Measurements from ENCODE around the gene S1PR1. TPM values are rescaled to one million over a fixed set of nuclear protein-coding genes. Genes with fewer than 3 reads are reported as not detected.

Gene S1PR1
- polyA plus RNA-seq, 1 donor (not counting 4 experiments of a cell fraction or from before 2014, with no cell fraction given), result 3.1 TPM

GRCh38 chr1:101198842-101199636, 37.8 kb upstream of the S1PR1 start:
- no peak overlapping the region for H3K9ac ChIP-seq (ENCODE audit: control insufficient read depth, extremely low read depth, insufficient read depth, low read length)
- no peak overlapping the region for H3K27ac ChIP-seq (ENCODE audit: control insufficient read depth, insufficient read depth, low read length)
- no peaks in the 10 kb centered on the region for H4K20me1 ChIP-seq (ENCODE audit: control insufficient read depth, extremely low read depth, insufficient read depth, low read length)
- no peak for TF ChIP-seq CTCF (optimal IDR thresholded peaks at IDR 0.05 in 1 of 3, IDR thresholded peaks at IDR 0.05 in 1 of 3, conservative IDR thresholded peaks at IDR 0.05 in 1 of 3; ENCODE audit: extremely low read depth in 1 of 3, insufficient read depth in 2 of 3, low read length in 3 of 3)
- no peak for TF ChIP-seq EZH2 (IDR thresholded peaks at IDR 0.05; ENCODE audit: low read length)
- no peaks in the 10 kb centered on the region for H3K9me1 ChIP-seq (ENCODE audit: control insufficient read depth, extremely low read depth, insufficient read depth, low read length)
- no peak overlapping the region for H2AFZ ChIP-seq (ENCODE audit: control insufficient read depth, low read length)
- FAIRE-seq, result no peak
- dilution Hi-C loops (cut with MboI; ENCODE audit: extremely low pct_ligation_motif_present, low sequenced_read_pairs), result no loop called here
- H3K4me2 ChIP-seq (ENCODE audit: control insufficient read depth, extremely low read depth, insufficient read depth, low read depth, low read length), result no peak overlapping the region
- no peaks in the 10 kb centered on the region for H3K36me3 ChIP-seq (ENCODE audit: control insufficient read depth in 2 of 2, extremely low read depth in 1 of 2, insufficient read depth in 2 of 2, low read length in 2 of 2)
- H3K4me3 ChIP-seq (ENCODE audit: control insufficient read depth in 2 of 3, extremely low read depth in 1 of 3, insufficient read depth in 2 of 3, low read depth in 1 of 3, low read length in 3 of 3), result no peak overlapping the region
- H3K9me3 ChIP-seq (ENCODE audit: control insufficient read depth, low read depth, low read length), result no peaks in the 10 kb centered on the region
- peaks cover 17% of the 10 kb centered on the region for H3K4me1 ChIP-seq (ENCODE audit: control insufficient read depth, extremely low read depth, insufficient read depth, low read length)
- no peaks in the 10 kb centered on the region for H3K79me2 ChIP-seq (ENCODE audit: control insufficient read depth, insufficient read depth, low read length)
- no peaks in the 10 kb centered on the region for H3K27me3 ChIP-seq (ENCODE audit: control insufficient read depth, extremely low read depth, insufficient read depth, low read length)
- no peak for DNase-seq (ENCODE audit: low read depth, low spot score)

DNA sequence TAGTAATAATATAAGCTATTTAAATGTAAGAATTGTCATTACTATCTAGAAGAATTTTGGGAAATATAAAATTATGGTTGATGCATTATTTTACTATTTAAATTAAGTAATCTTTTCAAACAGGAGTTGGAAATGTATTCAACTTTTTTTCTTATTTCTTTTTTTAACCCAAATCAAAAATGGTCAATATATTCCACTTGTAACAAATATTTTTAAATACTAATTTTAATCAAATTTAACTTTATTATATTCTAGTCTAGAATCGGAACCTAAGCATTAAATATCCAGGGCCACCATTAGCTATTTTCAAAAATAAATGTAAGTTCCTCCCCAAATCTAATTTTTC, 37.2 kb upstream of the S1PR1 start:
- FAIRE-seq, result no peak
- Histone ChIP-seq H2AFZ (ENCODE audit: control insufficient read depth, low read length) (no peak overlapping the region), H3K4me1 (ENCODE audit: control insufficient read depth, extremely low read depth, insufficient read depth, low read length) (peaks cover 12% of the 10 kb centered on the region), H3K36me3 (ENCODE audit: control insufficient read depth in 2 of 2, extremely low read depth in 1 of 2, insufficient read depth in 2 of 2, low read length in 2 of 2) (no peaks in the 10 kb centered on the region), H3K9ac (ENCODE audit: control insufficient read depth, extremely low read depth, insufficient read depth, low read length) (no peak overlapping the region), H3K79me2 (ENCODE audit: control insufficient read depth, insufficient read depth, low read length) (no peaks in the 10 kb centered on the region), H3K9me3 (ENCODE audit: control insufficient read depth, low read depth, low read length) (no peaks in the 10 kb centered on the region), H3K27ac (ENCODE audit: control insufficient read depth, insufficient read depth, low read length) (no peak overlapping the region), H3K9me1 (ENCODE audit: control insufficient read depth, extremely low read depth, insufficient read depth, low read length) (no peaks in the 10 kb centered on the region), H3K4me3 (ENCODE audit: control insufficient read depth in 2 of 3, extremely low read depth in 1 of 3, insufficient read depth in 2 of 3, low read depth in 1 of 3, low read length in 3 of 3) (no peak overlapping the region), H4K20me1 (ENCODE audit: control insufficient read depth, extremely low read depth, insufficient read depth, low read length) (no peaks in the 10 kb centered on the region), H3K4me2 (ENCODE audit: control insufficient read depth, extremely low read depth, insufficient read depth, low read depth, low read length) (no peak overlapping the region), H3K27me3 (ENCODE audit: control insufficient read depth, extremely low read depth, insufficient read depth, low read length) (no peaks in the 10 kb centered on the region)
- no peak for DNase-seq (ENCODE audit: low read depth, low spot score)
- TF ChIP-seq CTCF (optimal IDR thresholded peaks at IDR 0.05 in 1 of 3, IDR thresholded peaks at IDR 0.05 in 1 of 3, conservative IDR thresholded peaks at IDR 0.05 in 1 of 3; ENCODE audit: extremely low read depth in 1 of 3, insufficient read depth in 2 of 3, low read length in 3 of 3) (no peak), EZH2 (IDR thresholded peaks at IDR 0.05; ENCODE audit: low read length) (no peak)
- dilution Hi-C loops (cut with MboI; ENCODE audit: extremely low pct_ligation_motif_present, low sequenced_read_pairs), result no loop called here
